Right lobe of liver (tissue), 4 donors: ENCODE results near the gene AGRN.

Source experiments
- CTCF ChIP-seq, 4 donors: fragments of 200-600 bp in 3 of 4; fragments of 450-650 bp in 1 of 4; IDR thresholded peaks; one replicate each; pipeline versions ENCODE4 v1.5.1 to v1.8.0; 2016 to 2022; ENCODE audit warnings: antibody characterized with exemption in 4 of 4, mild to moderate bottlenecking in 2 of 4
- POLR2A ChIP-seq: fragments of 450-650 bp; IDR thresholded peaks from one replicate; pipeline ENCODE4 v1.6.1; 2017; ENCODE audit warnings: antibody characterized with exemption, mild to moderate bottlenecking
- donor health status: DM: no; HTN: no; CAD: no.
- donor health status: DM: no; HTN: no; CAD: no.
- donor health status: DM: no; HTN: yes; CAD: no.

GRCh38 chr1:1099506-1100183, 79.7 kb downstream of the AGRN start:
- TF ChIP-seq CTCF (IDR thresholded peaks at IDR 0.05), result no peak
- TF ChIP-seq POLR2A, result no peak
